Mesendoderm (in vitro differentiated cells): ENCODE results near the gene RNF112.
A peak's percentile ranks its signal among the peaks of the same experiment; 100 is the strongest.
"Not testable (repeated sequence)": the region's sequence is repeated elsewhere in the genome, so short reads cannot be mapped to it uniquely, and the experiment has no call there.

Experiments used
- DNase-seq: peaks from one replicate; pipeline ENCODE4 v3.0.0; 2013
- H2AK5ac ChIP-seq: 2 replicates; pipeline ENCODE4 v1.6.1; 2013; ENCODE audit warnings: low read length, inconsistent platforms
- H2BK120ac ChIP-seq: 2 replicates; pipeline ENCODE4 v1.6.1; 2013; ENCODE audit warnings: low read depth, mild to moderate bottlenecking, low read length, moderate library complexity, mixed read lengths
- H2BK15ac ChIP-seq: replicated peaks from 2 replicates; pipeline ENCODE4 v1.6.1; 2013; ENCODE audit warnings: low read depth, mild to moderate bottlenecking, moderate library complexity
- H2BK5ac ChIP-seq: 2 replicates; pipeline ENCODE4 v1.6.1; 2013; ENCODE audit warnings: low read length, inconsistent platforms
- H3K18ac ChIP-seq: 2 replicates; pipeline ENCODE4 v1.6.1; 2013; ENCODE audit warnings: mild to moderate bottlenecking, low read length, mixed read lengths
- H3K23ac ChIP-seq: one replicate; pipeline ENCODE4 v1.6.1; 2013; ENCODE audit warnings: low read length
- H3K27ac ChIP-seq: 2 replicates; pipeline ENCODE4 v1.5.1; 2013; ENCODE audit warnings: low read depth, mild to moderate bottlenecking, inconsistent platforms, low read length, moderate library complexity
- H3K27me3 ChIP-seq: 2 replicates; pipeline ENCODE4 v1.6.1; 2013; ENCODE audit warnings: low read length, control low read depth, mild to moderate bottlenecking, inconsistent platforms; ENCODE audit not compliant: insufficient read depth, poor library complexity
- H3K36me3 ChIP-seq: 2 replicates; pipeline ENCODE4 v1.6.1; 2013; ENCODE audit warnings: low read length, inconsistent platforms; ENCODE audit not compliant: control insufficient read depth, insufficient read depth
- H3K4ac ChIP-seq: one replicate; pipeline ENCODE4 v1.6.1; 2013; ENCODE audit warnings: low read depth, mild to moderate bottlenecking, low read length, moderate library complexity
- H3K4me1 ChIP-seq: 2 replicates; pipeline ENCODE4 v1.6.1; 2013; ENCODE audit warnings: low read depth, low read length, inconsistent platforms; ENCODE audit not compliant: control insufficient read depth
- H3K4me2 ChIP-seq: 2 replicates; pipeline ENCODE4 v1.6.1; 2013; ENCODE audit warnings: low read length
- H3K4me3 ChIP-seq: 2 replicates; pipeline ENCODE4 v1.5.1; 2013; ENCODE audit warnings: mild to moderate bottlenecking, low read length
- H3K56ac ChIP-seq: one replicate; pipeline ENCODE4 v1.6.1; 2013; ENCODE audit warnings: low read length
- H3K79me1 ChIP-seq: 2 replicates; pipeline ENCODE4 v1.6.1; 2013; ENCODE audit warnings: low read length, inconsistent platforms
- H3K79me2 ChIP-seq: 2 replicates; pipeline ENCODE4 v1.6.1; 2013; ENCODE audit warnings: mild to moderate bottlenecking, low read length; ENCODE audit not compliant: control insufficient read depth, insufficient read depth
- H3K9ac ChIP-seq: 2 replicates; pipeline ENCODE4 v1.6.1; 2013; ENCODE audit warnings: low read length, inconsistent platforms
- H4K5ac ChIP-seq: one replicate; pipeline ENCODE4 v1.6.1; 2013; ENCODE audit warnings: low read length
- H4K8ac ChIP-seq: one replicate; pipeline ENCODE4 v1.6.1; 2013; ENCODE audit warnings: low read depth, mild to moderate bottlenecking, control low read depth, low read length, moderate library complexity
- WGBS: extraction: QIAGEN DNeasy Blood & Tissue Kit; methylation state at CpG from one replicate; pipeline ENCODE4 v1.1.7; 2013; ENCODE audit warnings: low lambda C conversion rate, missing lambda C conversion rate; ENCODE audit not compliant: insufficient coverage; ENCODE audit errors: extremely low coverage; 5-methylcytosine and 5-hydroxymethylcytosine counted together

Gene RNF112

DNA sequence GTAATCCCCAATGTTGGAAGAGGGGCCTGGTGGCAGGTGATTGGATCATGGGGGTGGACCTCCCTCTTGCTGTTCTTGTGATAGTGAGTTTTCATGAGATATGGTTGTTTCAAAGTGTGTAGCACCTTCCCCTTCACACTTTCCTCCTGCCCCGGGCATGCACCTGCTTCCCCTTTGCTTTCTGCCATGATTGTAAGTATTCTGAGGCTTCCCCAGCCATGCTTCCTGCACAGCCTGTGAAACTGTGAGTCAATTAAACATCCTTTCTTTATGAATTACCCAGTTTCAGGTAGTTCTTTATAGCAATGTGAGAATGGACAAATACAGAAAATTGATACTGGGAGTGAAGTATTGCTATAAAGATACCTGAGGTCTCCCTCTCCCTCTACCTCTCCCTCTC, 29.4 kb downstream of the RNF112 start:
- H3K36me3 ChIP-seq: no peaks in the 10 kb centered on the region
- peaks cover 5% of the 10 kb centered on the region for H3K4me1 ChIP-seq
- no CpG with 5 or more reads among the region's 1 CpG for WGBS
- H3K4me2 ChIP-seq: no peak overlapping the region
- no peaks in the 10 kb centered on the region for H3K27me3 ChIP-seq
- H2BK15ac ChIP-seq: no peak overlapping the region
- H3K9ac ChIP-seq: no peak overlapping the region
- no peak overlapping the region for H3K4me3 ChIP-seq
- no peak overlapping the region for H2AK5ac ChIP-seq
- H3K79me2 ChIP-seq: no peaks in the 10 kb centered on the region
- H3K27ac ChIP-seq: no peak overlapping the region
- H3K4ac ChIP-seq: no peak overlapping the region
- no peaks in the 10 kb centered on the region for H3K79me1 ChIP-seq
- H3K18ac ChIP-seq: no peak overlapping the region
- H3K56ac ChIP-seq: no peak overlapping the region
- no peak overlapping the region for H2BK5ac ChIP-seq
- no peak overlapping the region for H3K23ac ChIP-seq
- no peak overlapping the region for H4K5ac ChIP-seq
- DNase-seq: no peak
- no peak overlapping the region for H4K8ac ChIP-seq
- H2BK120ac ChIP-seq: no peak overlapping the region

DNA sequence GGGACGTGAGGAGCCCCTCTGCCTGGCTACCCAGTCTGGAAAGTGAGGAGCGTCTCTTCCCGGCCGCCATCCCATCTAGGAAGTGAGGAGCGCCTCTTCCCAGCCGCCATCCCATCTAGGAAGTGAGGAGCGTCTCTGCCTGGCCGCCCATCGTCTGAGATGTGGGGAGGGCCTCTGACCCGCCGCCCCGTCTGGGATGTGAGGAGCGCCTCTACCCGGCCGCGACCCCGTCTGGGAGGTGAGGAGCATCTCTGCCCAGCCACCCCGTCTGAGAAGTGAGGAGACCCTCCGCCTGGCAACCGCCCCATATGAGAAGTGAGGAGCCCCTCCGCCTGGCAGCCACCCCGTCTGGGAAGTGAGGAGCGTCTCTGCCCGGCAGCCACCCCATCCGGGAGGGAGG, 30.3 kb downstream of the RNF112 start:
- not testable (repeated sequence) for H3K9ac ChIP-seq, H2AK5ac ChIP-seq, H4K8ac ChIP-seq, H2BK120ac ChIP-seq, H3K4me2 ChIP-seq, H2BK15ac ChIP-seq, H3K56ac ChIP-seq, H3K79me1 ChIP-seq, DNase-seq, H3K23ac ChIP-seq, H3K79me2 ChIP-seq, H3K4me3 ChIP-seq, H3K27me3 ChIP-seq, H2BK5ac ChIP-seq, H3K4me1 ChIP-seq, H3K27ac ChIP-seq, H3K18ac ChIP-seq, H4K5ac ChIP-seq, H3K4ac ChIP-seq, H3K36me3 ChIP-seq
- WGBS: no CpG with 5 or more reads among the region's 25 CpGs

DNA sequence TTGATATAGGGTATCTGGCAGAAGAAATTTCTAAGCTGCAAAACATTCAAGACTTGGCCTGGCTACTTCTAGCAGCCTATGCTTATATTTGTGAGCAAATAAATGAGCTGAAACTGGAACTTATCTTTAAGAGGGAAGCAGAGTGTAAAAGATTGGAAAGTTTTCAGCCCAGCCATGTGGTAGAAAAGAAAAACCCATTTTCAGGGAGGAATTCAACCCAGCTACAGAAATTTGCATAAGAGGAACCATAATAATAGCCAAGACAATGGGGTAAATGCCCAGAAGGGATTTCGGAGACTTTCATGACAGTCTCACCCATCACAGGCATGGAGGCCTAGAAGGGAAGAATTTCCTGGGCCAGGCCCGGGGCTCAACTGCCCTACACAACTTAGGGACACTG, 31.7 kb downstream of the RNF112 start:
- H3K4me3 ChIP-seq: peak overlapping the region; percentile 10
- no CpG with 5 or more reads among the region's 2 CpGs for WGBS
- no peak overlapping the region for H2BK120ac ChIP-seq
- H3K23ac ChIP-seq: no peak overlapping the region
- no peak overlapping the region for H2BK5ac ChIP-seq
- no peak overlapping the region for H2BK15ac ChIP-seq
- H3K4me1 ChIP-seq: peaks cover 2% of the 10 kb centered on the region
- H3K79me2 ChIP-seq: no peaks in the 10 kb centered on the region
- H3K36me3 ChIP-seq: no peaks in the 10 kb centered on the region
- H2AK5ac ChIP-seq: no peak overlapping the region
- no peak overlapping the region for H3K56ac ChIP-seq
- DNase-seq: no peak
- H3K4me2 ChIP-seq: no peak overlapping the region
- no peaks in the 10 kb centered on the region for H3K27me3 ChIP-seq
- no peak overlapping the region for H3K4ac ChIP-seq
- no peak overlapping the region for H4K8ac ChIP-seq
- no peak overlapping the region for H3K18ac ChIP-seq
- H4K5ac ChIP-seq: no peak overlapping the region
- H3K79me1 ChIP-seq: no peaks in the 10 kb centered on the region
- no peak overlapping the region for H3K27ac ChIP-seq
- H3K9ac ChIP-seq: no peak overlapping the region

DNA sequence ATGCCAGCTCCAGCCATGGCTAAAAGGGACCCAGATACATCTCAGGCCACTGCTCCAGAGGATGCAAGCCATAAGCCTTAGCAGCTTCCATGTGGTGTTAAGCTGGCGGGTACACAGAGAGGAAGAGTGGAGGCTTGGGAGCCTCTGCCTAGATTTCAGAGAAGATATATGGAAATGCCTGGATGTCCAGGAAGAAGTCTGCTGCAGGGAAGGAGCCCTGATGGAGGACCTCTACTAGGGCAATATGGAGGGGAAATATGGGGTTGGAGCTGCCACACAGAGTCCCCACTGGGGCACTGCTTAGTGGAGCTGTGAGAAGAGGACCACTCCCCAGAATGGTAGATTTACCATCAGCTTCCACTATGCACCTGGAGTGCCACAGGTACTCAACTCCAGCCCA, 32.1 kb downstream of the RNF112 start:
- Histone ChIP-seq H4K5ac (no peak overlapping the region), H3K23ac (no peak overlapping the region), H2AK5ac (no peak overlapping the region), H3K4me1 (peaks cover 2% of the 10 kb centered on the region), H3K27me3 (no peaks in the 10 kb centered on the region), H3K4me3 (peak overlapping the region; percentile 10), H3K18ac (no peak overlapping the region), H2BK120ac (no peak overlapping the region), H3K79me2 (no peaks in the 10 kb centered on the region), H3K56ac (no peak overlapping the region), H3K4me2 (no peak overlapping the region), H2BK15ac (no peak overlapping the region), H3K27ac (no peak overlapping the region), H4K8ac (no peak overlapping the region), H3K9ac (no peak overlapping the region), H3K4ac (no peak overlapping the region), H3K79me1 (no peaks in the 10 kb centered on the region), H2BK5ac (no peak overlapping the region), H3K36me3 (no peaks in the 10 kb centered on the region)
- WGBS: no CpG with 5 or more reads among the region's 1 CpG
- no peak for DNase-seq

DNA sequence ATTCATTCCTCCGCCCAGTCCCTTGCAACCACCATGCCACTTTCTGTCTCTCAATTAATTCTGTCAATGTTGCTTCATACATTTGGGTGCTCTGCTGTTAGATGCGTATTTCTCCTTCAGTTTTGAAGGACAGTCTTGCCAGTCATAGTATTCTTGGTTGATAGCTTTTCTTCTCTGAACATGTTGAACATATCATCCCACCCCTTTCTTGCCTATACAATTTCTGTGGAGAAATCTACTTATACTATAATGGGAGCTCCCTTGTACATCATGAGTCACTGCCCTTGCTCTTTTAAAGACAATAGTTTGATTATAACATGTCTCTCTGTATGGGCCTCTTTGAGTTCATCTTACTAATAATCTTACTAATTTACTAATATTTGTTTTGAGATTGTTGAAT, 34.1 kb downstream of the RNF112 start:
- no peaks in the 10 kb centered on the region for H3K79me2 ChIP-seq
- H3K4me3 ChIP-seq: no peak overlapping the region
- H3K18ac ChIP-seq: no peak overlapping the region
- DNase-seq: no peak
- H3K27ac ChIP-seq: no peak overlapping the region
- no peak overlapping the region for H3K9ac ChIP-seq
- H3K36me3 ChIP-seq: no peaks in the 10 kb centered on the region
- no peak overlapping the region for H4K5ac ChIP-seq
- peaks cover 2% of the 10 kb centered on the region for H3K4me1 ChIP-seq
- H2BK120ac ChIP-seq: no peak overlapping the region
- H2BK5ac ChIP-seq: no peak overlapping the region
- H2AK5ac ChIP-seq: no peak overlapping the region
- WGBS: no CpG with 5 or more reads among the region's 2 CpGs
- H3K79me1 ChIP-seq: no peaks in the 10 kb centered on the region
- no peak overlapping the region for H4K8ac ChIP-seq
- no peak overlapping the region for H2BK15ac ChIP-seq
- H3K4ac ChIP-seq: no peak overlapping the region
- H3K56ac ChIP-seq: no peak overlapping the region
- no peak overlapping the region for H3K23ac ChIP-seq
- no peak overlapping the region for H3K4me2 ChIP-seq
- H3K27me3 ChIP-seq: no peaks in the 10 kb centered on the region

DNA sequence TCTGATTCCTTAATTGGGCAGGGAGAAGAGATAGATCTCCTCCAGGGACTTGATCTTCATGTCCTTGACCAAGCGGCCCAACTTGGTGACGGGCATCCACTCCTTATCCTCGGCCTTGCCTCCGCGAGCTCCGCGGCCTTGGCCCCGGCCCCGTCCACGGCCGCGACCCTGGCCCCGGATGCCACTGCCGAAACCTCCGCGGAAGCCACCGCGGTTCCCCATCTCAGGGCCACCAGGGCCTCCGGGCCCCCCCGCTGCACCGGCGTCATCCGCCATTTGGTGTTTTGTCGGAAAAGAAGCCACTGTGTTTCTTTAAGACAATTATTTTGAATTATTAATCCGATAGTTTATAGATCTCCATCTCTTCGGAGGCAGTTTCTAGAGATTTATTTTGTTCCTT, 35.5 kb downstream of the RNF112 start:
- H4K8ac ChIP-seq, H3K23ac ChIP-seq, H3K56ac ChIP-seq, H3K9ac ChIP-seq, H3K4me3 ChIP-seq, H3K36me3 ChIP-seq, H3K4me2 ChIP-seq, H3K79me2 ChIP-seq, H3K4me1 ChIP-seq, H2BK15ac ChIP-seq, H4K5ac ChIP-seq, DNase-seq, H2BK5ac ChIP-seq, H3K27ac ChIP-seq, H3K27me3 ChIP-seq, H3K18ac ChIP-seq, H3K79me1 ChIP-seq, H2AK5ac ChIP-seq: not testable (repeated sequence)
- Histone ChIP-seq H2BK120ac (peak overlapping the region; percentile 47), H3K4ac (peak overlapping the region; percentile 91)
- no CpG with 5 or more reads among the region's 26 CpGs for whole genome bisulfite sequencing
